Adrenal gland (tissue), 5 donors: ENCODE measurements around the gene RAB42.

ENCODE experiments used
- CTCF ChIP-seq, 6 experiments: fragments of 450-650 bp in 4 of 6; fragments of 200-600 bp in 2 of 6; sonication (generic) in 1 of 6; IDR thresholded peaks; 1 replicate in 5 of 6; 2 replicates in 1 of 6; pipeline versions ENCODE4 v1.5.1 to v1.8.0; 2016 to 2021; ENCODE audit warnings: antibody characterized with exemption in 6 of 6, mild to moderate bottlenecking in 2 of 6, moderate library complexity in 1 of 6
- POLR2A ChIP-seq, 2 donors: fragments of 450-650 bp; IDR thresholded peaks; one replicate each; pipeline ENCODE4 v1.6.1; 2017; ENCODE audit warnings: antibody characterized with exemption in 2 of 2, mild to moderate bottlenecking in 2 of 2, moderate library complexity in 1 of 2
- donor health status: DM: no; HTN: no; CAD: no.

DNA sequence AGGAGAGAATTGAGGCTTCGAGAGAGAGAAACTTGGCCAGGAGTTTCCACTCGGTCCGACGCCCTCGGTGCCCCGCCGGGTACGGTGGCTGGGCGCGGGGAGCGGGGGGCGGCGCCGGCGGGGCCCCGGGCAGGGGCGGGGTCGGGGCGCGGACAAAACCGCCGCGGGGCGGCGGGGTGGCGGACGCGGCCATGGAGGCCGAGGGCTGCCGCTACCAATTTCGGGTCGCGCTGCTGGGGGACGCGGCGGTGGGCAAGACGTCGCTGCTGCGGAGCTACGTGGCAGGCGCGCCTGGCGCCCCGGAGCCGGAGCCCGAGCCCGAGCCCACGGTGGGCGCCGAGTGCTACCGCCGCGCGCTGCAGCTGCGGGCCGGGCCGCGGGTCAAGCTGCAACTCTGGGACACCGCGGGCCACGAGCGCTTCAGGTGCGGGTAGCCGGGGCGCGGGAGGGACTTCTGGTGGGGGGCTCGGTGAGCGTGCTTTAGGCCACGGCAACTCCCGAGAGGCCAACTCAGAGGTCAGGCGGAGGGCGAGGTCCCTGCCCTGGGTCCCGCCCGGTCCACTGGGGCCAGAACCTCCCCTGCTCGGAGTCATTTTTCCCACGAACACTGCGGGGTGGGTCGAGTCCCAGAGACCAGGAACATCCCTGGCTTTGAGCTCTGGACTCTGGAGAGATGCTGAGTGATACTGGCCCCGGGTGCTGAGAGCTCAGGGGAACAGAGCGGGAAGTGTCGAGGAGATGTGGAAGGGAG lies 431 bp downstream of the RAB42 start:
- TF ChIP-seq CTCF (IDR thresholded peaks at IDR 0.05) (no peak), POLR2A (IDR thresholded peaks at IDR 0.05) (no peak)
